22Rv1 (cell line): ENCODE measurements around the gene AOPEP.
"Not testable (repeated sequence)": the region's sequence is repeated elsewhere in the genome, so short reads cannot be mapped to it uniquely, and the experiment has no call there.

ENCODE experiments used
- H3K27ac ChIP-seq: fragments of 450-650 bp; 2 replicates; pipeline ENCODE4 v1.5.1; 2017
- ZFX ChIP-seq: fragments of 450-650 bp; IDR thresholded peaks from 2 replicates; pipeline ENCODE4 v1.6.1; 2017; ENCODE audit warnings: antibody characterized with exemption, borderline replicate concordance
- TF ChIP-seq, protein P1 (sequence below): fragments of 450-650 bp; IDR thresholded peaks from 2 replicates; pipeline ENCODE4 v1.5.1; 2017; ENCODE audit warnings: mild to moderate bottlenecking

The AOPEP gene

DNA sequence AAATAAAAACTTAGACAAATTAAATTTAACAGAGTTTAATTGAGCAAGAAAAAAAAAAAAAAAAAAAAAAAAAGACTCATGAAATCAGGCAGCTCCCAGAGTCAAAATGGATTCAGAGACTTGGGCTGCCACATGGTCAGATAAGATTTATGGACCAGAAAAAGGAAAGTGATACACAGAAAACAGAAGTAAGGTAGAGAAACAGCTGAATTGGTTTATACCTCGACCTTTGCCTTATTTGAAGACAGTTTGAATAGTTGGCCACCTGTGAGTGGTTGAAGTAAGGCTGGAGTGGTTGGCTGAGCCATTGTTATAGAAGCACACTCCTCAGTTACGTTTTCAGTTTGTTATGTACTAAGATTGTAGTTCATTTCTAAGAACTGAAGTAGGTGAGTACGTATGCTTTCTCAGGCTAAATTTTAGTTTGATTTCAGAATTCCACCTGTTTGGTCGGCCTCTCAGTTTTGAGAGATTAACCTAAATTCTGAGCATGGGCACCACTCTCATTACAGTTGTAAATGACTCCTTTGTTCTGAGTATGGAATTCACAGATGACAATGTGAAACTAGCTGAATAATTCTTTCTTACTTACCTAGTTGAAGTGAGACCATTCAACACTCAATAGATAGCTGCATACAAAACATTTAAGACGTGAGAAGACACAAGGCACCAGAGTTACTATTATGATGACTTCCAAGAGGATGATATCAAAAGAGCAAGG, 149.0 kb downstream of the AOPEP start:
- TF ChIP-seq ZFX, result no peak
- TF ChIP-seq, protein P1, sequence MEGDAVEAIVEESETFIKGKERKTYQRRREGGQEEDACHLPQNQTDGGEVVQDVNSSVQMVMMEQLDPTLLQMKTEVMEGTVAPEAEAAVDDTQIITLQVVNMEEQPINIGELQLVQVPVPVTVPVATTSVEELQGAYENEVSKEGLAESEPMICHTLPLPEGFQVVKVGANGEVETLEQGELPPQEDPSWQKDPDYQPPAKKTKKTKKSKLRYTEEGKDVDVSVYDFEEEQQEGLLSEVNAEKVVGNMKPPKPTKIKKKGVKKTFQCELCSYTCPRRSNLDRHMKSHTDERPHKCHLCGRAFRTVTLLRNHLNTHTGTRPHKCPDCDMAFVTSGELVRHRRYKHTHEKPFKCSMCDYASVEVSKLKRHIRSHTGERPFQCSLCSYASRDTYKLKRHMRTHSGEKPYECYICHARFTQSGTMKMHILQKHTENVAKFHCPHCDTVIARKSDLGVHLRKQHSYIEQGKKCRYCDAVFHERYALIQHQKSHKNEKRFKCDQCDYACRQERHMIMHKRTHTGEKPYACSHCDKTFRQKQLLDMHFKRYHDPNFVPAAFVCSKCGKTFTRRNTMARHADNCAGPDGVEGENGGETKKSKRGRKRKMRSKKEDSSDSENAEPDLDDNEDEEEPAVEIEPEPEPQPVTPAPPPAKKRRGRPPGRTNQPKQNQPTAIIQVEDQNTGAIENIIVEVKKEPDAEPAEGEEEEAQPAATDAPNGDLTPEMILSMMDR, result no peak
- no peak overlapping the region for H3K27ac ChIP-seq

- H3K27ac ChIP-seq, result not testable (repeated sequence)
Observed at GRCh38 chr9:94878804-94879203, 152.3 kb downstream of the AOPEP start.

DNA sequence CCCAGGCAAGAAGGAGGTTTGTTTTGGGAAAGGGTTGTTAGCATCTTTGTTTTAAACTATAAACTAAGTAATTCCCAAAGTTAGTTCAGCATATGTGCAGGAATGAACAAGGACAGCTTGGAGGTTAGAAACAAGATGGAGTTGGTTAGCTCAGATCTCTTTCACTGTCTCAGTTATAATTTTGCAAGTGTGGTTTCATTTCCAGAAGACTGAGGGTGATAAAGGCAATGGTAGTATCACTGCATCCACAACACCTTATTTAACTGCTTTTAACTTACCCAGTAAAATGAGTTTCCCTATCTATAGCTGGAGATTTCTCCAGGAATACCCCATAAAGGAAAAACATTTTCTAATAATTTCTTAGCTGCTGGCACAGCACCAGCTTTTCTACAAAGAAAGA, 152.7 kb downstream of the AOPEP start:
- TF ChIP-seq, protein P1, result no peak
- TF ChIP-seq ZFX, result no peak
- no peak overlapping the region for H3K27ac ChIP-seq

DNA sequence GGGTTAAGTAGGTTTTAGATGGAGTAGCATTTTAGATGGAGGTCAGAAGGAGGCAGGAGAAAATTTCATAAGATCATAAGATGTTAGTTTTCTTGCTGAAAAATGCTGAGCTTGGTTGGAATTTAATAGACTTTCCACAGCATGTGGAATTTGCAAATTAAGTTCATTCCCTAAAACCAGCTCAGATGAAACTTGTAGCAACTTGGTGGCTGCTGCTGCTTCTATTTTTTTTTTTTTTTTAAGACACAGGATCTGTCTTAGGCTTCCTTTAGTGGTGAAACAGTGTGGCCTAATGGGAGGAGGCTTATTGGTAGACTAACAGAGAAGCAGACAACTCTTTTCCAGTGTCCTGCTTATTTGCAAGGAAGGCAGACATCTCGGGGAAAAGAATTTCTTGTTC, 154.5 kb downstream of the AOPEP start:
- no peak overlapping the region for H3K27ac ChIP-seq
- TF ChIP-seq ZFX, result no peak
- TF ChIP-seq, protein P1, result no peak

- TF ChIP-seq ZFX, result no peak
- TF ChIP-seq, protein P1, result no peak
- no peak overlapping the region for H3K27ac ChIP-seq
Observed at GRCh38 chr9:94881454-94881853, 155.0 kb downstream of the AOPEP start.

DNA sequence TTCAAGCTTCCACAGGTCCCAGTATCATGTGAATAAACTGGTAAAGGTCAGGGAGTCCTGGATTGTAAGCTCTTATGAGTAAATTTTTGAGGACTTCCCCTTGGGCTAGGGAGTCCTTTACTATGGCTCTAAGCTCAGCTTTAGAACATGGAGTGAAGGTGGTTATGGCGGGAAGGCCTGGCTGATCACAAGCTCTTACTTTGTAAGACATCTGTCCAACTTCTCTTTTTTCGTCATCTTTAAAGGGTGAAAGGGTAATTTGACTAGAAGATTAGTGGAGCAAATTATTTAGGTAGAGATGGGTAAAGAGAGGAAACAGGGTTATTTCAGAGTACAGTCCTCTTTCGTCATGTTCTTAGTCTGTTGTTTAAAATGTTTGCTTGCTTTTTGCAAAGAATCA, 155.4 kb downstream of the AOPEP start:
- no peak for TF ChIP-seq ZFX
- H3K27ac ChIP-seq, result no peak overlapping the region

- TF ChIP-seq, protein P1, result no peak
- no peak for TF ChIP-seq ZFX
- no peak overlapping the region for H3K27ac ChIP-seq
Observed at GRCh38 chr9:94882966-94883641, 156.6 kb downstream of the AOPEP start.

DNA sequence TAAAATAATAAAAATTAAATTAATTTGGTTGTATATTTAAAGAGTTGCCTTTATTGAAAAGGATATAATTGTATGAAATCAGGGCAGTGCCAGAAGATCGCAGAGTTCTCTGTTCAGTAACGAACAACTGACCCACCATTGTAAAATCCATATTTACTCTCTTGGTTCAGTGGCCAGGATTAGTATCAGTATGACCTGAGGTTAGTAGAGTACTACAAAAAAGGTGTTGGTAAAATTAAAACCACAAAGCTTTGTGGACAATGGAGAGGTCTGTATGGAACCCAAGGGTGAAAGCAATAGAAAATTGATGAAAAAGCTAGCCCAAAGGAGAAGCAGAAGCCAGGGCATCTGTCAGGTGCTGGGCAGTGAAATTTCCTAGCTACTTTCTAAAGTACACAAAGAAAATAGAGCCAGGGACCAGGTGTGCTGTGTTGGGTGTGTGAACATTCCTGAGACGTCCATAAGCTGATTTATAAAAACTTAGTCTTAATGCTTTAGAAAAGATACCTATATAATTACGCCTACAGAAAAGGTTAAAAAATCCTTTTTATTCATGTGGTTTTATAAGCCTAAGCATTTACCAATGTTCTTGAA, 159.5 kb downstream of the AOPEP start:
- H3K27ac ChIP-seq, result no peak overlapping the region
- TF ChIP-seq, protein P1, result no peak
- no peak for TF ChIP-seq ZFX
